ENCODE data around the gene DBNL.
"Not testable (repeated sequence)": the region's sequence is repeated elsewhere in the genome, so short reads cannot be mapped to it uniquely, and the experiment has no call there.

Gene DBNL

DNA sequence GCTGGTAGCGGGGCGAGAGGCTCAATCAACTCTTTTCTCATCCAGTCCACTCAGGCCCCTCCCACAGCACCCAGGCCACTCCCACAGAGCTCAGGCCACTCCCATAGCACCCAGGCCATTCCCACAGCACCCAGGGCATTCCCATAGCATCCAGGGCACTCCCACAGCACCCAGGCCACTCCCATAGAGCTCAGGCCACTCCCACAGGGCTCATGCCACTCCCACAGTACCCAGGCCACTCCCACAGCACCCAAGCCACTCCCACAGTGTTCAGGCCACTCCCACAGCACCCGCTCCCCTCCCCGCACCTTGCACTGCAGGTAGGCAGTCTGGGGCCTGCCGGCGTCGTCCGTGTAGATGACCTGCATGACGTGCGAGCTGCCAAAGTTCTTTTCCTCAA lies 8.1 kb upstream of the DBNL start:
- H3K4me1 ChIP-seq; H3K36me3 ChIP-seq (replicated peaks); H3K27me3 ChIP-seq (ENCODE audit: low read depth); in situ Hi-C loops (cut with MboI; ENCODE audit: low sequenced_read_pairs); H3K9me3 ChIP-seq; H3K4me3 ChIP-seq: not testable (repeated sequence)
- DNase-seq (ENCODE audit: low spot score in 2 of 2): peak in 1 of 2 experiments; percentile 54

DNA sequence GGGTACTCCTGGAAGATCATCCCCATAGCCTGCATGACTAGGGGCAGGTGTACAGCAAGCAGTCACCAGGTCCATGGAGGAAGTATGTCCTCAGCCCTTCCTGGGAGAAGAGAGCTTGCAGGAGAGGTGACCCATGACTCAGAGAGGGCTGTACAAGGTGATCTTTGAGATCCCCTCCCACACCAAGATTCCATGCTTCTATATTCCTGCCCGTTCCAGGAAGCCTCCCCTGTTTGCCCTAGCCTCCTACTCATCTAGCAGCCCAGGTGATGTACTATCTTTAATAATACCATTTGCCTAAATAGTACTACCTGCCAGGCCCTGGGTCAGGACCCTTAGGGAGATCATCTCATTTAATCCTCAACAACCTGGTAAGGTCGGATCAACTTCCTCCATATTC lies 6.6 kb upstream of the DBNL start:
- H3K36me3 ChIP-seq (replicated peaks); H3K4me3 ChIP-seq; in situ Hi-C loops (cut with MboI; ENCODE audit: low sequenced_read_pairs); H3K27me3 ChIP-seq (ENCODE audit: low read depth); H3K9me3 ChIP-seq; H3K4me1 ChIP-seq; DNase-seq (ENCODE audit: low spot score in 2 of 2): not testable (repeated sequence)

DNA sequence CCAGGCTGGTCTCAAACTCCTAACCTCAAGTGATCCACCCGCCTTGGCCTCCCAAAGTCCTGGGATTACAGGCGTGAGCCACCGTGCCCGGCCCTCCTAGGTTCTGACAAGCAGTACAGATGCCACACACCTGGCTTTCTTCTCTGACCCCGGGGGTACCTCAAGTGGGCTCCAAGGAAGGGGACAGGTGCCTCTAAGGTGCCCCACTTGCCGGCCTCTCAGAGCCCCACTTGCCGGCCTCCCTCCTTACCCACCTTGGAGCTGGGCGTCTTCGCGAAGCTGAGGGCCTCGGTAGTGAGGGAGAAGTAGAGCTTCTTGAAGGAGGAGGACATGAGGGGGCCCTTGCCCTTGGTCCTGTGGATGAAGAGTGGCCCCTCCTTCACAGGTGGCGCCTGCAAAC lies 5.9 kb upstream of the DBNL start:
- in situ Hi-C loops (cut with MboI; ENCODE audit: low sequenced_read_pairs); H3K9me3 ChIP-seq; DNase-seq (ENCODE audit: low spot score in 2 of 2); H3K36me3 ChIP-seq (replicated peaks); H3K4me3 ChIP-seq; H3K4me1 ChIP-seq; H3K27me3 ChIP-seq (ENCODE audit: low read depth): not testable (repeated sequence)

DNA sequence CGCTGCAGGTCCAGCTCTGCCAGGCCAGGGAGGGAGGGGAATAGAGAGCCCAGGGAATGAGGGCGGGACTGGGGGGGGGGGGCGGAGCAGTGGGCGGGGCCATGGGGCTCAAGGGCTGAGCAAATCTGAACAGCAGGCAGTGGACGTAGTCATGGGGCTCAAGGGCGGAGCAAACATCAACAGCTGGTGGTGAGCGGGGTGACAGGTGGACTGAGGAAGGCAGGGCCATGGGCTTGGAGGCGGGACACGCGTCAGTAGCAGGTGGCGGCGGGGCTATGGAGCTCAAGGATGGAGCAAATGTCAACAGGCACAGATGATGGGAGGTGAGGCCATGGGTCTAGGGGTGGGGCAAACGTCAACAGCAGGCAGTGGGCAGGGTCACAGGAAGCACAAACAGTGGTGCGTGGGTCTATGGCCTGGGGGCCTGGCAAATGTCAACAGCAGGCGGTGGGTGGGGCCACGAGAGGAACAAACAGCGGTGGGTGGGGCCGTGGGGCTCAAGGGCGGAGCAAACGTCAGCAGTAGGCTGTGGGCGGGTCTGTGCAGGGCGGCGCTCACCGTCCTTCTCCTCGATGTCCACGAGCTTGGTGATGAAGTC lies 5.4 kb upstream of the DBNL start:
- H3K4me3 ChIP-seq; in situ Hi-C loops (cut with MboI; ENCODE audit: low sequenced_read_pairs); H3K27me3 ChIP-seq (ENCODE audit: low read depth); H3K36me3 ChIP-seq (replicated peaks); H3K9me3 ChIP-seq; H3K4me1 ChIP-seq: not testable (repeated sequence)
- peak in 1 of 2 experiments; percentile 68 for DNase-seq (ENCODE audit: low spot score in 2 of 2)

DNA sequence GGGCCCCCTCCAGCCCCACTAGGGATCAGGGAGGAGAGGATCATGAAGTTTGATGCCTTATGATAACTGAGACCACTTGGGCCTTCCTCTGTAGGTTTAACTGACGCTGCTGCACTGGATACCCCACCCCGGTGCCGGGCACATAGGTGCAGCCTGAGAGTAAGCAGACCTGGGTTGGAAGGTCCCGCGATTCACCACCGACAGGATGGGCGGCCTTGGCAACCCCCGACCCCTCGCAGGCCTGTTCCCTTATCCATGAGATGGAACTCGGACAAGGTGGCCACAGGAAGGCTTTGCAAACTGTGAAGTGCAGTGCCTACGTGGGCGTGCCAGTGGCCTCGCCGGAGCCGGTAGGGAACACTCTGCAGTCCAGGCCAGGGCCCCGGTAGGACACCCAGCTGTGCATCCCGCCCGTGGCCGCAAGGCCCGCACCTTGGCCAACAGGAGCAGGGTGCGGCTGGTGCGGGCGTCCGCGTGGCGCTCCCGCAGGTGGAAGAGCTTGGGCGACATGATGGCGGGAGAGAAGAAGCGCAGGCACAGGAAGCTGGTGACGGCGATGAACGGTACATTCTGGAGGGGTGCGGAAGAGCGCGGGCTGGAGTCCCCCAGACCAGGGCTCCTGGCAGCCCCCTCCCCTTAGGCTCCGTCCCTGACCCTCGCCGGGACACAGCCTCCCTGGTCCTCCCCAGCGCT lies 4.6 kb upstream of the DBNL start:
- H3K4me3 ChIP-seq; in situ Hi-C loops (cut with MboI; ENCODE audit: low sequenced_read_pairs): not testable (repeated sequence)

DNA sequence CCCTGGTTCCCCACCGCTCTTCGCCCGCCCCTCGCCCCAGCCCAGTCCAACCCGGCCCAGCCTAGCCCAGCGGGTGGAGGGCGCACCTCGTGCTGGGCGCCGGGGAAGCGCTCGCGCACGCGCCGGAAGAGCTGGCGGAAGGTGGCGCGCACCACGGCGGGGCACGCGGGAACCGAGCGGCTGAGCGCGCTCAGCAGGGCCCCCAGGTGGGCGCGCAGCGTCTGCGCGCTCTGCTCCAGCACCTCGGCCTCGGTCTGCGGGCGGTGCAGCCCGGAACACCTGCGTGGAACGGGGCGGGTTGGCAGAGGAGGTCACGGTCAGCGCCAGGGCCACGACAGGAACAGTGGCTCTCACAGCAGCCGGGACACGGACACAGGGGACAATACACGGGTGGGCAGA lies 4.0 kb upstream of the DBNL start:
- H3K4me3 ChIP-seq; in situ Hi-C loops (cut with MboI; ENCODE audit: low sequenced_read_pairs); DNase-seq (ENCODE audit: low spot score in 2 of 2): not testable (repeated sequence)

More for the DNA sequence above, 4.6 kb upstream of the DBNL start:
- not testable (repeated sequence) for H3K9me3 ChIP-seq; H3K4me1 ChIP-seq; DNase-seq (ENCODE audit: low spot score in 2 of 2); H3K27me3 ChIP-seq (ENCODE audit: low read depth); H3K36me3 ChIP-seq (replicated peaks)

DNA sequence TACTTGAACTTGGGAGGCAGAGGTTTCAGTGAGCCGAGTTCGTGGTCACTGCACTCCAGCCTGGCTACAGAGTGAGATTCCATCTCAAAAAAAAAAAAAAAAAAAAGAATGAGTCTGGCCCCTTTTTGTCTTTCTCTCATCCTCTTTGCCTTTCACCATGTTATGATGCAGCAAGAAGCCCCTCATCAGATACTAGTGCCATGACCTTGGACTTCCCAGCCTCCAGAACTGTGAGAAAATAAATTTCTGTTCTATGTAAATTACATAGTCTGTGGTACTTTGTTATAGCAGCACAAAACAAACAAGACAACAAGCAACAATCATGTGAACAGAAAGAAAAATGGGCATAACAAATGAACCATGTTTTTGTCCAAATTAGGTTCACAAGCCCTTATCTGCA lies 2.3 kb upstream of the DBNL start:
- Histone ChIP-seq H3K27me3 (ENCODE audit: low read depth) (no peaks in the 10 kb centered on the region), H3K4me1 (peaks cover 7% of the 10 kb centered on the region)
- in situ Hi-C loops (cut with MboI; ENCODE audit: low sequenced_read_pairs): no loop called here

More for the DNA sequence above, 4.0 kb upstream of the DBNL start:
- H3K4me1 ChIP-seq; H3K27me3 ChIP-seq (ENCODE audit: low read depth); H3K36me3 ChIP-seq (replicated peaks); H3K9me3 ChIP-seq: not testable (repeated sequence)

DNA sequence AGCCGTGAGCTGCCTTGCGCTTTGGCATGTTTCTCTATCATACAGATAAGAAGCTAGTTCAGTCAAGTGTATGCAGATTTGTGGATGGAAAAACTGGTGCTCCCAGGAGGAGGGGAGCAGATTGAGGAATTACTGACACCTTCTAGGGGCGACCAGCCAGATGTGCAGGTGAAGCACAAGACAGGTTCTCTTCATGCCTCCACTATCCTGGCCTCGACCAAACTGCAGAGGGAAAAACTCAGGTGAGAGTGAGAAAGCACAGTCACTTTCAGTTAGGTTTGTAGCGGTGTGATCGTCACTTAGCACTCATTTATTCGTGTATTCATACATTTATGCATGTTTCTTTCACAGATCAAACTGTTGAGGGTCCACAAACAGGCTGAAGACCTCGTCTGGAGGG lies 600 bp upstream of the DBNL start:
- Histone ChIP-seq H3K4me1 (peaks cover 7% of the 10 kb centered on the region), H3K4me3 (peak overlapping the region; percentile 86), H3K9me3 (no peaks in the 10 kb centered on the region), H3K27me3 (ENCODE audit: low read depth) (no peaks in the 10 kb centered on the region), H3K36me3 (replicated peaks) (peaks cover 19% of the 10 kb centered on the region)
- DNase-seq (ENCODE audit: low spot score in 2 of 2): no peak
- in situ Hi-C loops (cut with MboI; ENCODE audit: low sequenced_read_pairs): no loop called here

More for the DNA sequence above, 2.3 kb upstream of the DBNL start:
- Histone ChIP-seq H3K36me3 (replicated peaks) (peaks cover 11% of the 10 kb centered on the region), H3K4me3 (no peak overlapping the region), H3K9me3 (no peaks in the 10 kb centered on the region)
- DNase-seq (ENCODE audit: low spot score in 2 of 2): no peak

DNA sequence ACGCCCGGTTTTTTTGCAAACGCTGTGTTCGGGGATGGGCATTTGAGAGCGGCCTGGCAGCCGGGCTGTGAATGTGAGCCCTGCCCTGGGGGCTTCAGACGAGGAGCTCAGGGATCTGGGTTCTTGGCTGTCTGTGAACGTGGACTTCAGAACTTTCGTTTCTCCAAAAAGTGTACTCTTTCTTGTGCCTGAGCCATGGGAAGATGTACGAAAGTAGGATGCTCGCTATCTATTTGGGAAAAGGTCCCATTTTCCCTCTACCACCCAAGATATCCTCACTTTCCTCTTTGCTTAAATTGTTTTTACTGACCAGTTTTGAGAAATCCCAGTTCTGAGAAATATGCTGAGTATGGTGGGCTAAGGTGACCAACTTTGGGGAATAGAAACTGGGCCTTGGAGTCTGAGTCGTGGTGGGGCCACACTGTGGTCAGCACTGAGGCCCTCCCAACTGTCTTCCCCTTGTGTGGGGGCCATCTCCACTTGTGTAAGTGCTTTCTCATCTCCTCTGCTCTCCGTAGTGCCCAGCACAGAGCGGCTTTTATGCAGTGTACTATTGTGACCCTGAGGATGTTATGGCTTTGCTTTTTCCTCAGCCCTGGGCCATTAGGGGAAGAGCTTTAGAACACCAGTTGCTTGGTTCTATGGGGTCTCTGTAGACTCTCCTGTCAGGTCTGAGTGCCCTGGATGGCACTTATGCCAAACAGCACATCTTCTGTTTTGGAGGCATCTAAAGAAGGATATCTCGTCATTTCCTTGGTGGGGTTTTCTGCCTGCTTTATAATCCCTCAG lies 918 bp downstream of the DBNL start:
- Histone ChIP-seq H3K27me3 (ENCODE audit: low read depth) (no peaks in the 10 kb centered on the region), H3K4me1 (peaks cover 7% of the 10 kb centered on the region), H3K36me3 (replicated peaks) (peaks cover 26% of the 10 kb centered on the region), H3K9me3 (no peaks in the 10 kb centered on the region), H3K4me3 (peak overlapping the region; percentile 86)
- peak in 1 of 2 experiments; percentile 75 for DNase-seq (ENCODE audit: low spot score in 2 of 2)
- in situ Hi-C loops (cut with MboI; ENCODE audit: low sequenced_read_pairs): no loop called here

DNA sequence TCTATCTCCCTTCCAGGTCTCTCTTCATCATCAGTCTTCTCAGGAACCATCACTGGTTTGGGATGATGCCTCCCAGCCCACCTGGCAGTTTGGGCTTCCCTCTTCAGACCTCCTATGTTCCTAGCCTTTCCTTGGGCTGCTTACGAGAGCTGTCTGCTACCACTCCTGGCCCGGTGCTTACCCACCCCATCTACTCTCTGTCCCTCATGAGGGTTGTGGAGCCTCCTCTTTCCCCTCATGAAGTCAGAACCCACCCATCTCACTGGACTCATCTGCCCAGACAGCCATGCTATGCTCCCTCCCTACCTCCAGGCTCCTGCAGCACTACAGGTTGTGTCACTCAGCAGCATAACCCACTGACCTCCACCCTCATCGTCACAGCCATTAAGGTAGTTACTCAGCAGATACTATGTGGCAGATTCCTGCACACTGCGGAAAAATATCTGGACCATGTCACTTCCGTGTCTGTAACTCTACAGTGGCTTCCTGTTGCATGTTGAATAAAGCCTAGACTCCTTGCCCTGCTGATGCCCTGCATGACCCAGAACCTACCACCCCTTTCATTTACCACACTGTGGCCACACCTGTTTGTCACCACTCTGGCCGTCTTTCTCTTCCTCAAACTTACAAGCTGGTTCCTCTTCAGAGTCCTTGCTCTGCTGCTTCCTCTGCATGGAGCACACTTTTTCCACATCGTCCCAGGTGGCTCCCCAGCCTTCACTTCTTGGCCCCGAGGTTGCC lies 2.0 kb downstream of the DBNL start:
- Histone ChIP-seq H3K27me3 (ENCODE audit: low read depth) (no peaks in the 10 kb centered on the region), H3K36me3 (replicated peaks) (peaks cover 37% of the 10 kb centered on the region), H3K4me1 (peaks cover 7% of the 10 kb centered on the region), H3K9me3 (no peaks in the 10 kb centered on the region), H3K4me3 (no peak overlapping the region)
- in situ Hi-C loops (cut with MboI; ENCODE audit: low sequenced_read_pairs): no loop called here
- no peak for DNase-seq (ENCODE audit: low spot score in 2 of 2)

DNA sequence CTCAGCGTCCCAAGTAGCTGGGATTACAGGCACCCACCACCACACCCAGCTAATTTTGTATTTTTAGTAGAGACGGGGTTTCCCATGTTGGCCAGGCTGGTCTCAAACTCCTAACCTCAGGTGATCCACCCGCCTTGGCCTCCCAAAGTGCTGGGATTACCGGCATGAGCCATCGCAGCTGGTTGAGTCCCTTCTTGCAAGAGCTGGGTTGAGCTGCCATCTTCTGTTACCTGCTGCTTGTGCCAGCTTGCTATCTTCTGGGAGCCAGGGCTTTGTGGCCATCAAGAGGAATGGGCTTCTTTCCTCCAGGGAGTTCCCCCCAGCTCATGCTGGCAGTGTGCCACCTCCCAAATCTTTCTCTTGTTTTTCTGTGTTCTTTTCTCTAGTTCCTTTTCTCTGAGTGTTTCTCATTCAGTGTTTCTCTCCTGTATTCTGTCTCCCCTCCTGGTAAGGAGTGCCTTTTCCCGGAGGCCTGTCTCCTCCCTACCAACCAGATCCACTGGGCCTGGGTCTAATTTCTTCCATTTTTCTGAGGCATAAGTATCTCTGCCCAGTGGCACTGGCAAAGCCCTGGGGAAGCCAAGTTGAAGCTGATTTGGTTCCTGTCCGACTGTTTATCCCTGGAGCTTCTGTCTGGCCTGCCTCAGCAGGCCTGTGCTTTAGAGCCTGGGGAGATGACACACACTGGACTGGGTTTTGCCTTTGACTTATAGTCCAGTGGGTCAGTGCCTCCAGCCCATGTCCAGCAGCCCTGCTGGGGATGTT lies 3.7 kb downstream of the DBNL start:
- in situ Hi-C loops (cut with MboI; ENCODE audit: low sequenced_read_pairs): no loop called here
- H3K4me1 ChIP-seq: peaks cover 7% of the 10 kb centered on the region

DNA sequence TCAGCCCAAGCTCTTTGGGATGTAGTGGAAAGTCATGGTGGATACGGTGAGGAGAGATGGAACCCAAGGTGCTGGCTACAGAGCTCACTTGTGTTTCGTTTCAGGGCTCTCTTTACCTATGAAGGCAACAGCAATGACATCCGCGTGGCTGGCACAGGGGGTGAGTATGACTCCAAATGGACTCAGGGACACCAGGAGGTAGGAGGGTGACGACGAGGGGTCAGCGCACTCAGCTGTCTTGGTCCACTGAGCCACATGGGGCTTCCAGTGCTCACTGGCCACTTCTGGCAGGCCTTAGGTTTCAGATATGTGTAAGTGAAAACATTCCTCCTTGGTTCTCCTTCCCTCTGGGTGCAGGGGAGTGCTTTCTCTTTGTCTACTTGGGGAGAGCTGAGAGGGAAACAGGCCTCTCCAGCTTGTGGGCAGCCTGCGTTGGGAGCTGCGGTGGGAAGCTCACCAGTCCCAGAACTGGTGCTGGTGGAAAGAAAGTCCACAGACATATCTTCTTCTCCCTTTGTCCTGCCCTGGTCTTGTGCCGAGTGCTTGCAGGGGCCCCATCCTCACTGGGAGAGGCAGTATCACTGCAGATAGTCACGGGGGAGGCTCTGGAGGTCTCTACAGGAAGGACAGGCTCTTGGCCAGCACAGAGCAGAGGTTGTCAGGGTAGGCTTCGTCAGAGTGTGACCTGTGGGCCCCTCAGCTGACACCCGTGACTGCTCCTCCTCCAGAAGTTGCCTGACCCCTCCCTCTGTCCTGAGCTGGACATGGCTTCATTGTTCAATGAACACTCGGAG lies 5.8 kb downstream of the DBNL start:
- DNase-seq (ENCODE audit: low spot score in 2 of 2): no peak
- Histone ChIP-seq H3K4me3 (no peak overlapping the region), H3K36me3 (replicated peaks) (peaks cover 65% of the 10 kb centered on the region), H3K9me3 (no peaks in the 10 kb centered on the region), H3K27me3 (ENCODE audit: low read depth) (no peaks in the 10 kb centered on the region), H3K4me1 (peaks cover 4% of the 10 kb centered on the region)
- in situ Hi-C loops (cut with MboI; ENCODE audit: low sequenced_read_pairs): no loop called here

More for the DNA sequence above, 3.7 kb downstream of the DBNL start:
- Histone ChIP-seq H3K36me3 (replicated peaks) (peaks cover 51% of the 10 kb centered on the region), H3K27me3 (ENCODE audit: low read depth) (no peaks in the 10 kb centered on the region), H3K9me3 (no peaks in the 10 kb centered on the region), H3K4me3 (no peak overlapping the region)
- DNase-seq (ENCODE audit: low spot score in 2 of 2): no peak

Data from HAP-1 (cell line).